ENCODE results near the gene EPB41. TPM values are rescaled to one million over a fixed set of nuclear protein-coding genes. Genes with fewer than 3 reads are reported as not detected.

EPB41 gene
- total RNA-seq, 4 donors from 2014 or later: 28.8 to 57.6 (median 43.2) TPM

DNA sequence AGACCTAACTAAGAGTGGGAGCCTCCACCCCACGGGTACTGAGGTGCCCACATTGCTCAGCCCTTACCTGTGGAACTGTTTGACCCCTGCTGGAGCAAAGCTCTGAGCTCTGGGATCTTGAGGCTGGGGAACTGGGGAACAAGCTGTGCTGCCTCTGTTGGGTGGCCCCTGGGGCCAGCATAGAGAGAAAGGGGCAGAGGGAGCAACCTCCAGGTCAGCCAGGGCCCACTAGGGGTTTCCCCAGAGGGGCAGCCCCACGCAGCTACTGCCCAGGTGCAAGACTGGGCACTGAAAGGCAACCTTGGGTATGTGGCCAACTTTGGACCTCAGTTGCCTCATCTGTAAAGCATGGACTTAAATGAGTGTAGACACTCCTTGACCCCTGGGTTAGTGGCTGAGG, 23.5 kb upstream of the EPB41 start:
- no peak for ATAC-seq (ENCODE audit: low FRiP score)
- no peak for TF ChIP-seq CTCF (IDR thresholded peaks at IDR 0.05)

DNA sequence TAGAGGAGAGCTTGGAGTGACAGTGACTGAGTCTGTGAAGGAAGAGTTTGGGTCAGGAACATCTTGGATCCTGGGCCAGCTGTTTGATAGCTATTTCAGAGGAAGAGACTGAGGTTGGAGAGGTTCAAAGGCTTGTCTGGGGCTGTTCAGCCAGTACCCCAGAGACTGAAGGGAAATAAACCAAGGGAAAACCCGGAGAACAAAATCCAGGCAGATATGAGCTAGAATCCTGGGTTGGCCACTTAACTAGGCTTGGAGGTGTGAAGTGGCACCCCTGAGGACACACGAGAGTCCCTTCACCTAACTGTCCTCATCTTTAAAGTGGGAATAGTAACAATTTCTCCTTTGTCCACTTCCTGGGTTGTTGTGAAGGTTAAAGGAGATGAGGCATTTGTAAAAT, 23.1 kb upstream of the EPB41 start:
- TF ChIP-seq CTCF (IDR thresholded peaks at IDR 0.05): no peak
- ATAC-seq (ENCODE audit: low FRiP score) (no peak), DNase-seq (ENCODE audit: low spot score) (no peak)

More for the DNA sequence above, 23.5 kb upstream of the EPB41 start:
- no peak for DNase-seq (ENCODE audit: low spot score)

- no peak for DNase-seq (ENCODE audit: low spot score)
Measured at GRCh38 chr1:28893403-28894102, 20.8 kb upstream of the EPB41 start.

GRCh38 chr1:28894785-28895184, 19.6 kb upstream of the EPB41 start:
- TF ChIP-seq CTCF (IDR thresholded peaks at IDR 0.05): no peak
- DNase-seq (ENCODE audit: low spot score): no peak
- no peak for ATAC-seq (ENCODE audit: low FRiP score)

More at GRCh38 chr1:28893403-28894102, 20.8 kb upstream of the EPB41 start:
- no peak for TF ChIP-seq CTCF (IDR thresholded peaks at IDR 0.05)
- no peak for ATAC-seq (ENCODE audit: low FRiP score)

DNA sequence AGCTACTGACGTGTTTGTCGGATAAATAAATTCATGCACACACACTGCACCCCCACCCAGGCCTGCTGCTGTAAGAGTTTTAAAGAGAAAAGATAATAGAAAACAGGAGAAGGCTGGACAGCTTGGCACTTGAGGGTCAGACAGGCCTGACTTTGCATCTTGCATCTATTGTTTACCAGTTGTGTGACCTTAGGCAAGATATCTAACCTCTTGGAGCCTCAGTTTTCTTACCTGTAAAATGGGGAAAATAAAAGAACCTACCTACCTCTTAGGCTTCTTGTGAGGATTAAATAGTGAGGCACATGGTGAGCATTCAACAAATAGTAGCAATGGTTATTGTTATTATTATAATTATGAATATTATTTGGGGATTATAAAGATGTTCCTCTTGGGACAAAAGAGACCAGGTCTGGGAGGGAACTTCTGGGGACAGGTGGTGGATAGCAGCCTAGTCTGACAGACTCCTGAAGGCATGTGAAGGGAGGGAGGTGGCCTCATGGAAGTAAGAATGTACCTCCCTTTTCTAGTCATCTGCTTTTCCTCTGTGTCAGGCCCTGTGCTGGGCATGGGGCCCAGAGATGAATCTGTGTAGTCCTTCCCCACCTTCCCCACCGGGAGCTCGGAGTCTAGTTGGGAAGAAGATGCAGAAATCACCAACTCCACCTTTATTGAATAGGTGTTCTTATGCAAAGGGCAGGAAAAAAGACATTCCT, 18.3 kb upstream of the EPB41 start:
- TF ChIP-seq CTCF (IDR thresholded peaks at IDR 0.05): no peak
- ATAC-seq (ENCODE audit: low FRiP score) (peak; percentile 53), DNase-seq (ENCODE audit: low spot score) (no peak)

GRCh38 chr1:28896609-28896986, 17.8 kb upstream of the EPB41 start:
- no peak for ATAC-seq (ENCODE audit: low FRiP score)
- DNase-seq (ENCODE audit: low spot score): no peak
- TF ChIP-seq CTCF (IDR thresholded peaks at IDR 0.05): no peak

DNA sequence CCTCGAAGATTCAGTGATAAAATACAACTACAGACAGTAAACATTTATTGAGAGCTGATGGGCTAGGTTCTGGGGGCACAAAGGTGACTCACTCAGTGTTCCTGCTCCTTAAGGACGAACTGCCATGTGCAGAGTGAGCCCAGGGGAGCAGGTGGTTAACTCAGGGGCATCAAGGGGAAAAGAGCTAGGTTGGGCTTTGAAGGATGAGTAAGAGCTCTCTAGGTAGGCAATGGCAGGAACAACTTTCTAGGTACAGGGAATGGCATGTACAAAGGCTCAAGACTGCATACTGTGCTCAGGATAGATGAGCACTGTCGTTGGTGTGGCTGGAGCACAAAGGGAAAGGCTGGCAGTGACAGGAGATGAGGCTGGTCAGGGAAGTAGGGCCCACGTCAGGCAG, 16.6 kb upstream of the EPB41 start:
- no peak for TF ChIP-seq CTCF (IDR thresholded peaks at IDR 0.05)
- DNase-seq (ENCODE audit: low spot score) (no peak), ATAC-seq (ENCODE audit: low FRiP score) (no peak)

Measured in omental fat pad (tissue), 4 donors.